ENCODE data around the gene DMBT1.

DNA sequence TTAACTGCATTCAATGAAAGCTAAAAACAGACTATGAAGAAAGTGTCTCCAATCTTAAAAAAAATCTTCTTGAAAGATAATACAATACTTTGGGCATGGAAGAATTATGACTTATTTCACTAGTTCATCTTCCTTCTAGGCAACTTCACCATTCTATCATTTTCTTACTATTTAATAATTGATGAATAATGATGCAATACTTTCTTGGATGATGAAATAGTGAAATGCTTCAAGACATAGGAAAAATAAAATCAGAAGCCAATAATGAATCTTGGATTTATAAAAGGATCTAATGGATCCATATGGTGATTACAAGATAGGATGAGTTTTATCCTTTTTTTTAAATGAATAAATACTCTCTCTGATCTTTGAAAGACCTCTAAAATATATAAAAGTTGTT, 4.4 kb downstream of the DMBT1 start:
- TF ChIP-seq, protein P1, sequence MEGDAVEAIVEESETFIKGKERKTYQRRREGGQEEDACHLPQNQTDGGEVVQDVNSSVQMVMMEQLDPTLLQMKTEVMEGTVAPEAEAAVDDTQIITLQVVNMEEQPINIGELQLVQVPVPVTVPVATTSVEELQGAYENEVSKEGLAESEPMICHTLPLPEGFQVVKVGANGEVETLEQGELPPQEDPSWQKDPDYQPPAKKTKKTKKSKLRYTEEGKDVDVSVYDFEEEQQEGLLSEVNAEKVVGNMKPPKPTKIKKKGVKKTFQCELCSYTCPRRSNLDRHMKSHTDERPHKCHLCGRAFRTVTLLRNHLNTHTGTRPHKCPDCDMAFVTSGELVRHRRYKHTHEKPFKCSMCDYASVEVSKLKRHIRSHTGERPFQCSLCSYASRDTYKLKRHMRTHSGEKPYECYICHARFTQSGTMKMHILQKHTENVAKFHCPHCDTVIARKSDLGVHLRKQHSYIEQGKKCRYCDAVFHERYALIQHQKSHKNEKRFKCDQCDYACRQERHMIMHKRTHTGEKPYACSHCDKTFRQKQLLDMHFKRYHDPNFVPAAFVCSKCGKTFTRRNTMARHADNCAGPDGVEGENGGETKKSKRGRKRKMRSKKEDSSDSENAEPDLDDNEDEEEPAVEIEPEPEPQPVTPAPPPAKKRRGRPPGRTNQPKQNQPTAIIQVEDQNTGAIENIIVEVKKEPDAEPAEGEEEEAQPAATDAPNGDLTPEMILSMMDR (IDR thresholded peaks at IDR 0.05; ENCODE audit: low read depth, low read length): no peak
- TF ChIP-seq POLR2A (IDR thresholded peaks at IDR 0.05; ENCODE audit: extremely low read depth, insufficient read length): no peak

Data from NB4 (cell line).